H1 (cell line): ENCODE results near the gene LITAFD. TPM values are rescaled to one million over a fixed set of nuclear protein-coding genes. Genes with fewer than 3 reads are reported as not detected.

Experiments
- CTCF ChIA-PET: fragments of 300-600 bp; sonication (Branson Sonifier 250); formaldehyde crosslinking; loops from one replicate; lab custom pipeline; 2021; ENCODE audit not compliant: partially characterized antibody; lab: Charles Lee
- POLR2A ChIA-PET: fragments of 300-600 bp; sonication (Branson Sonifier 250); formaldehyde crosslinking; loops from one replicate; lab custom pipeline; 2021; ENCODE audit warnings: inconsistent platforms; ENCODE audit not compliant: partially characterized antibody; lab: Charles Lee
- DNase-seq, 2 experiments: peaks; one replicate each; pipeline versions ENCODE4 v3.0.0 to v3.0.0-alpha.2; 2010 to 2022; ENCODE audit warnings: low spot score in 2 of 2, low read depth in 1 of 2, mixed read lengths in 1 of 2
- FAIRE-seq: peaks from 2 replicates; lab custom pipeline; 2011; peaks lifted over from hg19 to GRCh38; lab: Jason Lieb, UNC
- H2AFZ ChIP-seq: 2 replicates; pipeline ENCODE4 v1.8.1; 2012; ENCODE audit warnings: low read length, inconsistent platforms
- H2AK5ac ChIP-seq: 2 replicates; pipeline ENCODE4 v1.6.1; 2013; ENCODE audit warnings: low read depth, low read length
- H2BK120ac ChIP-seq: replicated peaks from 2 replicates; pipeline ENCODE3; 2013; ENCODE audit warnings: low read depth, low read length, inconsistent platforms
- H2BK12ac ChIP-seq: 2 replicates; pipeline ENCODE4 v1.6.1; 2013; ENCODE audit warnings: low read depth, low read length
- H2BK15ac ChIP-seq: 2 replicates; pipeline ENCODE4 v1.6.1; 2013; ENCODE audit warnings: low read length
- H2BK20ac ChIP-seq: 2 replicates; pipeline ENCODE4 v1.6.1; 2013; ENCODE audit warnings: low read length
- H2BK5ac ChIP-seq: 2 replicates; pipeline ENCODE4 v1.6.1; 2013; ENCODE audit warnings: low read depth, low read length
- H3K14ac ChIP-seq: 2 replicates; pipeline ENCODE4 v1.6.1; 2013; ENCODE audit warnings: inconsistent platforms; ENCODE audit not compliant: insufficient read length
- H3K18ac ChIP-seq: 2 replicates; pipeline ENCODE4 v1.6.1; 2013; ENCODE audit warnings: low read length; ENCODE audit errors: extremely low read depth
- H3K23ac ChIP-seq: 2 replicates; pipeline ENCODE4 v1.6.1; 2013; ENCODE audit warnings: inconsistent platforms; ENCODE audit not compliant: insufficient read length
- H3K23me2 ChIP-seq: 2 replicates; pipeline ENCODE4 v1.6.1; 2013; ENCODE audit warnings: low read depth, low read length
- H3K27ac ChIP-seq: 2 replicates; pipeline ENCODE4 v1.6.1; 2011; ENCODE audit warnings: low read depth, low read length, inconsistent platforms
- H3K27me3 ChIP-seq, 4 experiments: replicated peaks in 1 of 4; 1 replicate in 1 of 4; 2 replicates in 3 of 4; pipeline versions ENCODE4 v1.6.1 to v1.8.1; 2011 to 2013; ENCODE audit warnings: low read length in 3 of 4, mild to moderate bottlenecking in 3 of 4, inconsistent platforms in 2 of 4, mixed read lengths in 2 of 4, moderate library complexity in 1 of 4; ENCODE audit not compliant: control insufficient read depth in 3 of 4, insufficient read depth in 3 of 4; ENCODE audit errors: extremely low read depth in 1 of 4
- H3K36me3 ChIP-seq, 4 experiments: 2 replicates each; pipeline versions ENCODE4 v1.6.1 to v1.8.1; 2011 to 2013; ENCODE audit warnings: mild to moderate bottlenecking in 4 of 4, low read length in 3 of 4, moderate library complexity in 2 of 4, control low read depth in 1 of 4, inconsistent platforms in 1 of 4; ENCODE audit not compliant: insufficient read depth in 4 of 4, control insufficient read depth in 2 of 4
- H3K4ac ChIP-seq: replicated peaks from 2 replicates; pipeline ENCODE3; 2013; ENCODE audit warnings: low read length, low read depth, mixed read lengths, inconsistent platforms; ENCODE audit not compliant: insufficient read length
- H3K4me1 ChIP-seq, 4 experiments: replicated peaks in 1 of 4; 1 replicate in 1 of 4; 2 replicates in 3 of 4; pipeline versions ENCODE4 v1.6.1 to v1.8.1; 2011 to 2013; ENCODE audit warnings: low read length in 3 of 4, inconsistent platforms in 2 of 4, mixed read lengths in 1 of 4; ENCODE audit not compliant: insufficient read depth in 4 of 4, control insufficient read depth in 3 of 4
- H3K4me2 ChIP-seq, 2 experiments: 2 replicates each; pipeline versions ENCODE4 v1.6.1 to v1.8.1; 2011 to 2013; ENCODE audit warnings: low read depth in 2 of 2, low read length in 2 of 2, control low read depth in 1 of 2, inconsistent platforms in 1 of 2, mild to moderate bottlenecking in 1 of 2; ENCODE audit not compliant: insufficient read depth in 1 of 2
- H3K4me3 ChIP-seq, 4 experiments: fragments of 200-600, 300-600 bp in 1 of 4; sonication (generic), shearing (Covaris generic), sonication (Bioruptor Twin) in 1 of 4; 2 replicates each; pipeline versions ENCODE4 v1.5.1 to v1.8.1; 2011 to 2016; ENCODE audit warnings: low read length in 4 of 4, low read depth in 3 of 4, control low read depth in 2 of 4, inconsistent platforms in 2 of 4, mild to moderate bottlenecking in 2 of 4, mixed read lengths in 1 of 4, moderate library complexity in 1 of 4; ENCODE audit not compliant: insufficient read depth in 2 of 4; ENCODE audit errors: extremely low read depth in 1 of 4
- H3K56ac ChIP-seq: replicated peaks from 2 replicates; pipeline ENCODE3; 2013; ENCODE audit warnings: low read depth, mild to moderate bottlenecking, mixed read lengths, low read length, inconsistent platforms; ENCODE audit not compliant: insufficient read length
- H3K79me1 ChIP-seq: 2 replicates; pipeline ENCODE4 v1.6.1; 2013; ENCODE audit warnings: low read depth, low read length, control low read depth
- H3K79me2 ChIP-seq, 2 experiments: 2 replicates each; pipeline versions ENCODE4 v1.6.1 to v1.8.1; 2012 to 2013; ENCODE audit warnings: low read length in 2 of 2, mild to moderate bottlenecking in 2 of 2, inconsistent platforms in 1 of 2; ENCODE audit not compliant: insufficient read depth in 2 of 2, control insufficient read depth in 1 of 2
- H3K9ac ChIP-seq, 4 experiments: replicated peaks in 1 of 4; 1 replicate in 1 of 4; 2 replicates in 3 of 4; pipeline versions ENCODE4 v1.6.1 to v1.8.1; 2011 to 2013; ENCODE audit warnings: low read depth in 3 of 4, low read length in 3 of 4, control low read depth in 2 of 4, mild to moderate bottlenecking in 2 of 4, moderate library complexity in 2 of 4, inconsistent platforms in 1 of 4; ENCODE audit errors: extremely low read depth in 1 of 4
- H3K9me3 ChIP-seq, 2 experiments: 2 replicates each; pipeline versions ENCODE4 v1.6.1 to v1.8.1; 2012 to 2013; ENCODE audit warnings: mild to moderate bottlenecking in 2 of 2, moderate library complexity in 2 of 2, control low read depth in 1 of 2, inconsistent platforms in 1 of 2, low read depth in 1 of 2, low read length in 1 of 2, mixed read lengths in 1 of 2; ENCODE audit not compliant: insufficient read depth in 2 of 2
- H4K20me1 ChIP-seq, 2 experiments: replicated peaks in 1 of 2; 2 replicates each; pipeline versions ENCODE3 to v1.8.1; 2011 to 2013; ENCODE audit warnings: inconsistent platforms in 2 of 2, low read length in 2 of 2, mild to moderate bottlenecking in 1 of 2; ENCODE audit not compliant: insufficient read depth in 2 of 2, control insufficient read depth in 1 of 2
- H4K5ac ChIP-seq: 2 replicates; pipeline ENCODE4 v1.6.1; 2013; ENCODE audit warnings: low read length, low read depth, mixed read lengths, inconsistent platforms; ENCODE audit not compliant: insufficient read length
- H4K8ac ChIP-seq: 2 replicates; pipeline ENCODE4 v1.8.0; 2013; ENCODE audit warnings: mild to moderate bottlenecking, moderate library complexity, low read length, inconsistent platforms; ENCODE audit not compliant: insufficient read depth; ENCODE audit errors: extremely low read depth
- H4K91ac ChIP-seq: replicated peaks from 2 replicates; pipeline ENCODE3; 2013; ENCODE audit warnings: low read length, mixed read lengths, inconsistent platforms; ENCODE audit not compliant: insufficient read length
- ATF2 ChIP-seq: IDR thresholded peaks from 2 replicates; pipeline ENCODE4 v1.6.1; 2012; ENCODE audit warnings: low read length, inconsistent platforms
- CBX8 ChIP-seq: fragments of 300-800, 300-1000 bp; sonication (generic); IDR thresholded peaks from 2 replicates; pipeline ENCODE4 v1.7.1; 2016; ENCODE audit warnings: low read depth, low read length, borderline replicate concordance
- CHD2 ChIP-seq: IDR thresholded peaks from 2 replicates; pipeline ENCODE4 v1.6.1; 2012; ENCODE audit warnings: low read length, improper control_type of control experiment
- FOSL1 ChIP-seq: IDR thresholded peaks from 2 replicates; pipeline ENCODE4 v1.6.1; 2011; ENCODE audit warnings: mild to moderate bottlenecking, low read depth, low read length, moderate library complexity; ENCODE audit not compliant: insufficient read depth
- HDAC2 ChIP-seq, 2 experiments: fragments of 300-600 bp in 1 of 2; sonication (generic) in 1 of 2; IDR thresholded peaks; 2 replicates each; pipeline ENCODE4 v1.6.1; 2011 to 2012; ENCODE audit warnings: low read depth in 2 of 2, low read length in 2 of 2, mild to moderate bottlenecking in 2 of 2, moderate library complexity in 2 of 2, borderline replicate concordance in 1 of 2, inconsistent platforms in 1 of 2
- KDM1A ChIP-seq: fragments of 200-600, 300-600 bp; sonication (generic); IDR thresholded peaks from 2 replicates; pipeline ENCODE4 v1.7.1; 2016; ENCODE audit warnings: mild to moderate bottlenecking, low read length, borderline replicate concordance
- MAX ChIP-seq: IDR thresholded peaks from 2 replicates; pipeline ENCODE4 v1.6.1; 2012; ENCODE audit warnings: inconsistent platforms
- POU5F1 ChIP-seq: IDR thresholded peaks from 2 replicates; pipeline ENCODE4 v1.6.1; 2011; ENCODE audit warnings: low read depth, mild to moderate bottlenecking, low read length, moderate library complexity
- RAD21 ChIP-seq, 2 experiments: IDR thresholded peaks in 1 of 2; conservative IDR thresholded peaks in 1 of 2; 2 replicates each; pipeline ENCODE4 v1.6.1; 2011; ENCODE audit warnings: low read depth in 2 of 2, low read length in 2 of 2, improper control_type of control experiment in 1 of 2, inconsistent platforms in 1 of 2, mild to moderate bottlenecking in 1 of 2, moderate library complexity in 1 of 2
- SP1 ChIP-seq: IDR thresholded peaks from 2 replicates; pipeline ENCODE4 v1.6.1; 2011; ENCODE audit warnings: low read depth, low read length
- YY1 ChIP-seq: IDR thresholded peaks from 2 replicates; pipeline ENCODE4 v1.6.1; 2011; ENCODE audit warnings: low read depth, mild to moderate bottlenecking, low read length
- WGBS, 2 experiments: shearing (Covaris generic) in 1 of 2; methylation state at CpG; one replicate each; pipeline versions ENCODE4 v1.1.6 to v1.1.7; 2013 to 2015; ENCODE audit warnings: low lambda C conversion rate in 2 of 2, mixed read lengths in 2 of 2, inconsistent platforms in 1 of 2, low coverage in 1 of 2, missing lambda C conversion rate in 1 of 2; ENCODE audit not compliant: insufficient replicate concordance in 2 of 2, insufficient coverage in 1 of 2, insufficient read length in 1 of 2; ENCODE audit errors: extremely low coverage in 1 of 2, missing lambda C conversion rate in 1 of 2; 5-methylcytosine and 5-hydroxymethylcytosine counted together
- polyA plus RNA-seq, 7 experiments: library from polyadenylated mRNA; depleted of rRNA in 3 of 7; stranded (reverse) in 5 of 7; unstranded in 2 of 7; fragments of >200 nt in 5 of 7; fragments of 200-250 nt in 2 of 7; gene quantifications; 1 replicate in 5 of 7; 2 replicates in 1 of 7; 4 replicates in 1 of 7; pipeline versions ENCODE4 v1.2.1 to v1.2.3, GENCODE V29; 2011 to 2013; ENCODE audit warnings: missing spikeins in 2 of 7, mixed read lengths in 2 of 7
- total RNA-seq: library from RNA; stranded (reverse); fragmentation: NEBNext Ultra II Directional; extraction: Animal tissue kit (Norgen Biotek cat#: 25700); gene quantifications from 2 replicates; pipeline ENCODE4 v1.2.1, GENCODE V29; 2021

The LITAFD gene
- total and polyA plus RNA-seq, 2 of the 8 experiments (the other 6 are each of a cell fraction or from before 2014, with no cell fraction given) = not detected

GRCh38 chr16:8874388-8874787 is 7.8 kb upstream of the LITAFD start:
- no peak overlapping the region for H3K4me3 ChIP-seq
- H4K8ac ChIP-seq = no peak overlapping the region
- H3K56ac ChIP-seq = no peak overlapping the region
- no peaks in the 10 kb centered on the region for H3K79me2 ChIP-seq
- H2AK5ac ChIP-seq = no peak overlapping the region
- no peaks in the 10 kb centered on the region for H3K9me3 ChIP-seq
- H2BK15ac ChIP-seq = no peak overlapping the region
- H3K23me2 ChIP-seq = peaks cover 2% of the 10 kb centered on the region; the same call in 1 of the 2 replicates
- H2AFZ ChIP-seq = no peak overlapping the region
- TF ChIP-seq CHD2 = no peak
- no peak for TF ChIP-seq CBX8
- TF ChIP-seq RAD21 (IDR thresholded peaks at IDR 0.05 in 1 of 2, conservative IDR thresholded peaks at IDR 0.05 in 1 of 2; ENCODE audit: low read depth in 2 of 2, low read length in 2 of 2) = no peak
- TF ChIP-seq HDAC2 (IDR thresholded peaks at IDR 0.05; ENCODE audit: borderline replicate concordance in 1 of 2, low read depth in 2 of 2, low read length in 2 of 2) = no peak
- TF ChIP-seq POU5F1 = no peak
- no peak for TF ChIP-seq SP1
- TF ChIP-seq YY1 = no peak
- no peak for TF ChIP-seq MAX
- TF ChIP-seq KDM1A = no peak
- TF ChIP-seq FOSL1 = no peak
- no peak for TF ChIP-seq ATF2
- CTCF ChIA-PET = interaction anchor here (0.6 to 3.3 kb wide), 10 partner anchors 10 to 482 kb away, joined by 3 to 25 read pairs (median 4); no protein-coding TSS in a partner anchor
- no peak overlapping the region for H3K4me2 ChIP-seq
- H4K5ac ChIP-seq = no peak overlapping the region
- peaks cover 3 to 13% (median 8%) of the 10 kb centered on the region in 4 experiments for H3K4me1 ChIP-seq
- H3K9ac ChIP-seq = no peak overlapping the region
- no peak overlapping the region for H3K23ac ChIP-seq
- no peak for FAIRE-seq
- POLR2A ChIA-PET = interaction anchor here (1.6 to 29.1 kb wide), 3 partner anchors 10 to 16 kb away, joined by 3 to 456 read pairs (median 7); partner anchors contain the start of gene CARHSP1
- no peaks in the 10 kb centered on the region for H4K20me1 ChIP-seq
- no peak overlapping the region for H3K18ac ChIP-seq
- H4K91ac ChIP-seq = no peak overlapping the region
- H3K27me3 ChIP-seq = no peaks in the 10 kb centered on the region
- no peak overlapping the region for H2BK20ac ChIP-seq
- H3K36me3 ChIP-seq = no peaks in the 10 kb centered on the region
- H3K4ac ChIP-seq = no peak overlapping the region
- H3K79me1 ChIP-seq = no peaks in the 10 kb centered on the region
- no peak overlapping the region for H2BK5ac ChIP-seq
- H3K27ac ChIP-seq = no peak overlapping the region
- 88% methylated on average over 6 of the region's 6 CpGs; no CpG with 5 or more reads in 1 of the 2 experiments for WGBS, 2 experiments
- no peak overlapping the region for H3K14ac ChIP-seq
- no peak overlapping the region for H2BK120ac ChIP-seq
- DNase-seq = no peak
- no peak overlapping the region for H2BK12ac ChIP-seq
